HG03520 (cell line): ENCODE results near the gene DDIT4.
"Not testable (repeated sequence)": the region's sequence is repeated elsewhere in the genome, so short reads cannot be mapped to it uniquely, and the experiment has no call there.

Experiments
- ATAC-seq: cut with Tn5 transposase; IDR thresholded peaks from one replicate; pipeline ENCODE4 v1.9.1; 2021; ENCODE audit warnings: mild to moderate bottlenecking, moderate library complexity; ENCODE audit not compliant: unreplicated experiment

The DDIT4 gene

GRCh38 chr10:72273410-72274212, at the start of gene DDIT4:
TSS of gene DDIT4 (plus strand) at chr10:72273924. CDS start at chr10:72274217, 293 bp downstream.
- peak; percentile 82 for ATAC-seq

GRCh38 chr10:72224191-72224590, 49.5 kb upstream of the DDIT4 start:
- not testable (repeated sequence) for ATAC-seq

GRCh38 chr10:72226418-72227027, 47.2 kb upstream of the DDIT4 start:
- no peak for ATAC-seq

- ATAC-seq = no peak
Observed at GRCh38 chr10:72227826-72228225, 45.9 kb upstream of the DDIT4 start.

DNA sequence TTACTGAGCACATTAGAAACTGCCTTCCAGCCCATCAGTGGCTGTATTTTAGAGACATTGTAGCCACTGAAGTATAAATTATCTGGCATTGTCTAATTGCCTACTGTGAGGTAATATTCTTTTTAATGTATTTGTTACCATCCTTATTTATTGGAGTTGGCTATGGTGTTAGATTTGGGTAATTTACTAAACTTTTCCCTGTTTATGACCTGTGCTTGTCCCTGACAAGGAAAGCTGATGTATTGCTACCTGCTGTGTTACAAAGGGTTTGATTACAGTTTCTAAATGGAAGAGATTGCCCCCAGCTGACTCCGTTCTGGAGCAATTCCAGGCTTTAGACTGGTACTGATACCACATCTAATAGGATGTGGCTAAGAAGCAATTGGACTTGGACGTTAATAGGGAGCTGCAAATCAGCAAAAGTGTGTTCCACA, 45.4 kb upstream of the DDIT4 start:
- no peak for ATAC-seq

DNA sequence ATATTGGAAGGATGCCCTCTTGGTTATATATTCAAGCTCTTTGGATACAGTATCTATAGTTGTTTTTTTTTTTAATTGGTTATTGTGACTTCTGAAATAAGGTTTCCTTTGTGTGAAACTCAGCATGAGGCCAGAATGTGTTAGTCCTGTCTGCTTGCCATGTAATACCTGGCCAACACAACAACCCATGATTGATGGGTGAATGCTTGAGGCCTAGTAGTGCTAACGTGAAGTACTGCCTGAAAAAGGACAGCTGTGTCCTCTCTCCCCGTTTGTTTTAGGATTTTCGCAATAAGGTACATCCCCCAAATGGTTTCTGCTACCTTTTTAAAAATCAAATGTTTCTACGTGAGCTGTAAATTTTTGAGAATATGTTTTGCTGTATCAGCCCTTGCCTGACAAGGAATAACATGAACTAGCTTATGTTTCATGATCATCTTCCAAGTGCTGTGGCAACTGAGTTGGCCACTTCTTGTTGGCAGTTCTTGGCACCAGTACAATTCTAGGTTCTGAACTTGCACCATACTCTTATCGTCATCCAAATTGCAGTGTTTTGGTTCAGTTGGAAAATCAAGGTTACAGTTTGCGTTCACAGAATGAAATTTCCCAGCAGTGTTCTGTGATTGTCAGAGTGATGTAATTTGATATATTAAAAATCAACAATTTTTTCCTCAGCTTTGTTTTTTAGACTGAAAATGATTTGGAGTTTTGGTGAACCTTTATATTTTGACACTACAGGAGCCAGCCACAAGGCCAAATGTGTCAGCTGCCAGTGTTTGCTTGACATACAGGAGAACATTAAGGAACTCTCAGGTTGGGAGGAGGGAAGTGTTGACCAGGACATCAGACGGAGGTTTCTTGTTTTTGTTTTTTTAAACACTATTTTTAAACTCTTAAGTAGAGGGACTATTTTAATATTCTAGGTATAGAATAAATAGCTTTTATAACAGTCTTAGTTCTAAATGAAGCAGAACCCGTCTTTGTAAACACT, 44.2 kb upstream of the DDIT4 start:
- ATAC-seq = no peak

DNA sequence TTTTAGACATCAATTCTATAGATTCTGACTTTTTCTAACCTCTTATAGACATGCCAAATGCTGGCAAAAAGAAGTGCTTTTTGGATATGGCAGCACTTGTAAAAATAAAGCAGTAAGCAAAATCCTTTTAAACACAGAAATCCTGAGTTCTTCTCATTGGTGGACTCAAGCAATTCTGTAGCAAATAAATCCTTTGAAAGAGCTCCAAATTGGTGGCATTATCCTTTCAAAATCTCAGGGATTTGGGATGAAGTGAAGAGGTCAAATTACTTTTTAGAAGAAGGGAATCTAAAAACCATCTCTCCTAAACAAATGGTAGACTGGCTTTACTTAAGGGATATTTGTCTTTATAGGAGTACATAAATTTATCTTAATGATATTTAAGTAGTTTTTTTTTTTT, 40.1 kb upstream of the DDIT4 start:
- no peak for ATAC-seq

- no peak for ATAC-seq
Observed at GRCh38 chr10:72234560-72235095, 39.1 kb upstream of the DDIT4 start.

GRCh38 chr10:72235544-72236279, 38.0 kb upstream of the DDIT4 start:
- ATAC-seq = no peak

- no peak for ATAC-seq
Observed at GRCh38 chr10:72238392-72239175, 35.1 kb upstream of the DDIT4 start.

DNA sequence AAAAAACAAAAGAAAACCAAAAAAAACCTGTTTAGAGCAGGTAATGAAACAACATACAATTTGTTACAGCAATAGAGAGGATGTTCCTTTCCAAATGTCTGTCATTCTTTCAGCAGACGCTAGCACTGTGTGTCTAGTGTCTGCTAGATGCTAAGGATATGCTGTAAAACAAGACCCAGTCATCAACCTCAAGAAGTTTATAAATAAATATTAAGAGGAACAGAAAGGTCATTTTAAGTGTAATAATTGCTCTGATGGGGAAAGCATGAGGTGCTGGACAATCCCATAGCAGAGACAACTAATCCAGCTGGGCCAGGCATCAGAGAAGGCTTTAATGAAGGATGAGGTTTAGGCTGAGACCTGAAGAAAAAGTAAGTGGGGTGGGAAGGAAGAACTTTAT, 34.3 kb upstream of the DDIT4 start:
- no peak for ATAC-seq

DNA sequence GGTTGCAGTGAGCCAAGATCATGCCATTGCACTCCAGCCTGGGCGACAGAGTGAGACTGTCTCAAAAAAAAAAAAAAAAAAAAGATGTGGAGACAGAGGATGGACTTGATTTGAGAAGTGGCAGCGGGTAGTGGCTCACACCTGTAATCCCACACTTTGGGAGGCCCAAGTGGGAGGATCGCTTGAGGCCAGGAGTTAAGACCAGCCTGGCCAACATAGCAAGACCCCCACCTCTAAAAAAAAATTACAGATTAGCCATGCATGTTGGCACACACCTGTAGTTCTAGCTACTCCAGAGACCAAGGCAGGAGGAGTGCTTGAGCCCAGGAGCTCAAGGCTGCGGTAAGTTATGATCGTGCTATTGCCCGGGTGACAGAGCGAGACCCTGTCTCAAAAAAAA, 33.4 kb upstream of the DDIT4 start:
- no peak for ATAC-seq

- ATAC-seq = no peak
Observed at GRCh38 chr10:72241691-72242252, 32.0 kb upstream of the DDIT4 start.

- ATAC-seq = no peak
Observed at GRCh38 chr10:72242675-72243074, 31.0 kb upstream of the DDIT4 start.

- no peak for ATAC-seq
Observed at GRCh38 chr10:72243822-72244437, 29.8 kb upstream of the DDIT4 start.

- no peak for ATAC-seq
Observed at GRCh38 chr10:72244573-72245038, 29.1 kb upstream of the DDIT4 start.

GRCh38 chr10:72245949-72246525, 27.7 kb upstream of the DDIT4 start:
- ATAC-seq = no peak

DNA sequence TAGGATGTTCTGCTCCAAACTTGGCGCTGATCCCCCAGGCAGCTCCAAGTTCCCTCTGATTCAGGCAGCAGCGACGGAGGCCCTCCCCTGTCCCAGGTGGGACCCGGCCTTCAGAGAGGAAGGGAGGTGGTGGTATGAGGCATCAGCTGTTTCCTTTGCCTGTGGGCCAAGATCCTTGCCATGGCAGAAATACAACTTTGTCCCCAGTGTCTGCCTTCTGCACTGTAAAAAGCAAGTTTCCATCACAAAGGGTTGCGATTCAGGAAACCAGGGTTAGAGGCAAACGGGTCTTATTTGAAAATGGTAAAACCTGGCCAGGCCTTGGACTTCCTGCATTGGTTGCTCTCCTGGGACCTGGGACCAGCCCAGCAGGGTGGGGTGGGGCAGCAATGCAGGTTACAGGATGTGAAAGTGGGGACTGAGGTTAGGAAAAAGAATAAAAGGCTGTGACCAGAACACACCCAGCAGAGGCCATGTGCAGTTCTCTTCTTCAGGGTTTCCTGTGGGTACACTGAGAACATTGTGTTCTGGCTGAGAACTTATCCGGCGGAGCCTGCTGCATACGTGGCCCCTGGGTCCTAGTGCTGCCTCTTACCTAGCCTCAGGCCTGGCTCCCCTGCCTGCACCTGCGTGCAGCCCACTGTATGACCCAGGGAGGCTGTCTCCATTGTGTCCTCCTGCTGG, 25.1 kb upstream of the DDIT4 start:
- ATAC-seq = peak; percentile 87
